ENCODE data around the gene XRN1. TPM values are rescaled to one million over a fixed set of nuclear protein-coding genes. Genes with fewer than 3 reads are reported as not detected.

Gene XRN1
- total and polyA plus RNA-seq, 2 of the 8 experiments (the other 6 are each of a cell fraction or from before 2014, with no cell fraction given): 1.9 to 17.2 TPM

GRCh38 chr3:142285083-142285517 lies 162.7 kb downstream of the XRN1 start:
- Histone ChIP-seq H3K79me2 (ENCODE audit: control insufficient read depth in 1 of 2, insufficient read depth in 2 of 2, low read length in 2 of 2) (no peaks in the 10 kb centered on the region), H2BK120ac (replicated peaks; ENCODE audit: low read depth, low read length) (no peak overlapping the region), H2AK5ac (ENCODE audit: low read depth, low read length) (no peak overlapping the region), H4K20me1 (replicated peaks in 1 of 2; ENCODE audit: control insufficient read depth in 1 of 2, insufficient read depth in 2 of 2, low read length in 2 of 2) (no peaks in the 10 kb centered on the region), H3K4me2 (ENCODE audit: insufficient read depth in 1 of 2, low read depth in 2 of 2, low read length in 2 of 2) (no peak overlapping the region), H3K79me1 (ENCODE audit: low read depth, low read length) (no peaks in the 10 kb centered on the region), H2AFZ (ENCODE audit: low read length) (no peak overlapping the region), H3K36me3 (ENCODE audit: control insufficient read depth in 2 of 4, insufficient read depth in 4 of 4, low read length in 3 of 4) (peaks cover 0 to 8% (median 0%) of the 10 kb centered on the region in 4 experiments; a peak in 3 of 8 replicates), H2BK15ac (ENCODE audit: low read length) (no peak overlapping the region), H3K18ac (ENCODE audit: extremely low read depth, low read length) (no peak overlapping the region), H4K5ac (ENCODE audit: insufficient read length, low read depth, low read length) (no peak overlapping the region), H3K4ac (replicated peaks; ENCODE audit: insufficient read length, low read depth, low read length) (no peak overlapping the region), H3K56ac (replicated peaks; ENCODE audit: insufficient read length, low read depth, low read length) (no peak overlapping the region), H3K14ac (ENCODE audit: insufficient read length) (no peak overlapping the region), H3K23me2 (ENCODE audit: low read depth, low read length) (no peaks in the 10 kb centered on the region), H2BK5ac (ENCODE audit: low read depth, low read length) (no peak overlapping the region), H3K4me3 (ENCODE audit: extremely low read depth in 1 of 4, insufficient read depth in 2 of 4, low read depth in 3 of 4, low read length in 4 of 4) (no peak overlapping the region), H2BK20ac (ENCODE audit: low read length) (no peak overlapping the region), H4K91ac (replicated peaks; ENCODE audit: insufficient read length, low read length) (no peak overlapping the region), H3K27ac (ENCODE audit: low read depth, low read length) (no peak overlapping the region), H3K9me3 (ENCODE audit: insufficient read depth in 2 of 2, low read depth in 1 of 2, low read length in 1 of 2) (peaks cover 30 to 35% of the 10 kb centered on the region in 2 experiments), H3K27me3 (replicated peaks in 1 of 4; ENCODE audit: control insufficient read depth in 3 of 4, extremely low read depth in 1 of 4, insufficient read depth in 3 of 4, low read length in 3 of 4) (no peaks in the 10 kb centered on the region), H3K9ac (replicated peaks in 1 of 4; ENCODE audit: extremely low read depth in 1 of 4, low read depth in 3 of 4, low read length in 3 of 4) (no peak overlapping the region), H3K23ac (ENCODE audit: insufficient read length) (no peak overlapping the region), H2BK12ac (ENCODE audit: low read depth, low read length) (no peak overlapping the region), H3K4me1 (replicated peaks in 1 of 4; ENCODE audit: control insufficient read depth in 3 of 4, insufficient read depth in 4 of 4, low read length in 3 of 4) (no peaks in the 10 kb centered on the region), H4K8ac (ENCODE audit: extremely low read depth, insufficient read depth, low read length) (no peak overlapping the region)
- no peak for FAIRE-seq
- no peak for DNase-seq (ENCODE audit: low read depth in 1 of 2, low spot score in 2 of 2)
- ChIA-PET POLR2A (ENCODE audit: partially characterized antibody) (no interaction called here), CTCF (ENCODE audit: partially characterized antibody) (no interaction called here)
- WGBS, 2 experiments (ENCODE audit: extremely low coverage in 1 of 2, insufficient coverage in 1 of 2, insufficient read length in 1 of 2, insufficient replicate concordance in 2 of 2, low coverage in 1 of 2, low lambda C conversion rate in 2 of 2, missing lambda C conversion rate in 1 of 2): 73% methylated on average over 2 of the region's 2 CpGs; no CpG with 5 or more reads in 1 of the 2 experiments
